GM19239 (cell line): Measurements from ENCODE around the gene ORC5.
A peak's percentile ranks its signal among the peaks of the same experiment; 100 is the strongest.
"Not testable (repeated sequence)": the region's sequence is repeated elsewhere in the genome, so short reads cannot be mapped to it uniquely, and the experiment has no call there.

Experiments
- DNase-seq: peaks from one replicate; pipeline ENCODE4 v3.0.0; 2011; ENCODE audit warnings: low spot score; ENCODE audit not compliant: insufficient read length
- FAIRE-seq: peaks from 2 replicates; lab custom pipeline; 2011; peaks lifted over from hg19 to GRCh38; lab: Jason Lieb, UNC

ORC5 gene

DNA sequence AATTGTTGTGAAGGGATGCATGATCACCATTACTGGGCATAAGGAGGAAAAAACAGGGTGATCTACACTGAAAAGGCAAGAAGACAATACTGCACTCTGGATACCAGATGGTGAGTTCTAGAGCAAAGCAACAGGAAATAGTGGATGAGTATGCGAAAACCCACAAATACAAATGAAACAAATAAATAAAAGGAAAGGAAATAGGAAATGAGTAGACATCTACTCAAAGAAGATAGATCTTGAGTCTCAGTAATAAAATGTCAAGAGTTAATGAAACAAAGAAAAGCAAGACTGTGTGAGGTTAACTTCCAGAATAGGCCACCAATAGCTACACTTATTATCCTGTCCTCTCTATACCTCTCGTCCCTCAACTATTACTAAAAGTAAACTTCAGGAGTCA, 11.7 kb downstream of the ORC5 start:
- no peak for FAIRE-seq

DNA sequence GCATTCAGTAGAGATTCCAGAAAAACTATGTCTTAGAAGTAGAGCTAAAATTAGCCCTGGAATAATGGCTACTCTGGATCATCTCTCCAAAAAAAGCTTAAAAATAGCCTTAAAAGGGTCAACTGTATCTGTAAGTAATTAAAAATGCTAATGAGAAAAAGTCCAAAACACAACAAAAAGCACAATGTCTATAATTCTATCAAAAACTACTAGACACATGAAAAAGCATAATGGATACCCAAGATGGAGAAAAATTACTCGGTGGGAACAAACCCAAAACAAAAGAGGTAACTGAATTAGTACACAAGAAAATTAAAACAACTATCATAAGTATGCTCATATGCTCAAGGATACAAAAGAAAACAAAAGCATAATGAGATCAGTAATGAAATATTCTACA, 15.4 kb downstream of the ORC5 start:
- no peak for FAIRE-seq
- no peak for DNase-seq

More for the DNA sequence above, 11.7 kb downstream of the ORC5 start:
- no peak for DNase-seq

DNA sequence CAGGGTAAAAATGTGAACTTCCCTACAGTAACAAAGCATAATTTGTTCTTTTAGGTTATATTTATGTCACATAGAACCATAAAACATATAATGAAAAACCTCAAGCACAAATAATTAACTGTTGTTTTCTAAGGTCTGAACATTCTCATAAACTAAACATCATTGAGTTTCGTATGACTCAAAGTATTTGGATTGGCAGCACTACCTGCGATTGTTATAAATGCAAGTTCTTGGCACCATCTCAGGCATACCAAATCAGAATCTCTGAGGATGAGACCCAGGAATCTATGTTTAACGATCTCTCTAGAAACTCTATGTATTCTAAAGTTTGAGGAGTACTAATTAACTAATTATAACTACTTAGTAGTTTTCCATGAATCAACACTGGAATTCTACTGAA, 22.5 kb downstream of the ORC5 start:
- FAIRE-seq (no peak), DNase-seq (no peak)

DNA sequence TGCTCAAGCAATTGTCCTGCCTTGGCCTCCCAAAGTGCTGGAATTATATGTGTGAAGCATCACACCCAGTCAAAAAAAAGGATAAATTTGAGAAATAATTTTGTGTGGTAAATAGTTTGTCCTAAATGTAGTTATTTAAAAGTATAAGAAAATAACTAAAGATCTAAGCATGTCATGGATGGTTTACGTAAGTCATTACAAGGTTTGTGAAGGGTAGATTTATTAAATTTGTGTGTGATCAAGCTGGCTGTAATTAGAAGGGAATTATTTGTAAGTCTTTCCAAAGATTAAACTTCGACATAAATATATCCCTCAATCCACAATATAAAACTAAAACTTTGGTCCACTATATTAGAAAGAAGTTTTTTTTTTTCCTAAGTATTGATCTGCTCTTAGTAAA, 28.6 kb downstream of the ORC5 start:
- DNase-seq (no peak), FAIRE-seq (no peak)

DNA sequence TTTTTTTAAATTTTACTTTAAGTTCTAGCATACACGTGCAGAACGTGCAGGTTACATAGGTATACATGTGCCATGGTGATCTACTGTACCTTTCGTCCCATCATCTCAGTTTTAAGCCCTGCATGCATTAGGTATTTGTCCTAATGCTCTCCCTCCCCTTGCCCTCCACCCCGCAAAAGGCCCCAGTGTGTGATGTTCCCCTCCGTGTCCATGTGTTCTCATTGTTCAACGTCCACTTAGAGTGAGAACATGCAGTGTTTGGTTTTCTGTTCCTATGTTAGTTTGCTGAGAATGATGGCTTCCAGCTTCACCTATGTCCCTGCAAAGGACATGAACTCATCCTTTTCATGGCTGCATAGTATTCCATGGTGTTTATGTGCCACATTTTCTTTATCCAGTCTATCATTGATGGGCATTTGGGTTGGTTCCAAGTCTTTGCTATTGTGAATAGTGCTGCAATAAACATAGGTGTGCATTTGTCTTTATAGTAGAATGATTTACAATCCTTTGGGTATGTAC, 30.2 kb downstream of the ORC5 start:
- FAIRE-seq, DNase-seq: not testable (repeated sequence)

DNA sequence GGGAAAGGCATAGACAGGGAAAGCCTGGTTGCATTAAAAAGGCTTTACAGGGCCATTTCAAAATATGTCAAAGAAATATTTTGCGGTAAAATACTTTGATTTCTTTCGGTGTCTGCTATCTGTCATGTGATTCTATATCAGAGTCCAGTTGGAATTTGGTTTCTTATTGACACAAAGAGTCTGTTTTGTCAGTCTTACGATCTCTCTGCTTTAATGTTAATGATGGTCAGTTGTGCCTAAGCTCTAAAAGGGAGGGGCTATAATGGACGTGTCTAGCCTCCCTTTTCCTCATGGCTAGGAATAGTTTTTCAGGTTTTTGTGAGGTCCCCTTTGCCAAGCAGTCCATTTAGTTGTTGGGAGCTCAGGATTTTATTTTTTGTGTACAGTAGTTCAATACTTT, 31.5 kb downstream of the ORC5 start:
- DNase-seq (no peak), FAIRE-seq (no peak)

DNA sequence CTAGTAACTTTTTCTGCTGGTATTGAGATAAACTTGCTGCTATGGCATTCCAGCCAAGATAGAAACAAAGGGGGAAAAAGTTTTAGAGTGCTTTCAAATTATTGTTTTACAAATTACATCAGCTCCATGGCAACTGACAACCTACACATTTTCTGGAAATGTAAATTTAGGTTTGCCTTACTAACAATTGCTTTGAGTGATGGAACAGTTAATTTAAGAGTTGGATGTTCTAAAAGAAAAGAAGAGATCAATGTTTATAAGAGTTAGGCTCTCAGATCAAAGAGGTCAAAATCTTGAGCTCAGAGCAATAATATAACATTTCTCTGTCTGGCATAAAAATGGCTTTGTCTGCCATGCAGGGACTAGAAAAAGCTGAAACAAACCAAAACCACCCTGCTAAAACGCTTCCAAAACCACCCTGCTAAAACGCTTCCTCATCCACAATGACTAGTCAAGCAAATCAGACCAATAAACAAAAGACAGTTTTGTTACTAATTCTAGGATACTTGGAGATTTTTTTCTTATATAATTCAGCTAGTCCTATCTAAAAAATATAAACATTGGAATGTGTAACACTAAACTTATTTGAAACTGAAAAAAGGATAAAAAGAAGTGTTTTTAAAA, 32.3 kb downstream of the ORC5 start:
- DNase-seq (no peak), FAIRE-seq (peak; percentile 58)

DNA sequence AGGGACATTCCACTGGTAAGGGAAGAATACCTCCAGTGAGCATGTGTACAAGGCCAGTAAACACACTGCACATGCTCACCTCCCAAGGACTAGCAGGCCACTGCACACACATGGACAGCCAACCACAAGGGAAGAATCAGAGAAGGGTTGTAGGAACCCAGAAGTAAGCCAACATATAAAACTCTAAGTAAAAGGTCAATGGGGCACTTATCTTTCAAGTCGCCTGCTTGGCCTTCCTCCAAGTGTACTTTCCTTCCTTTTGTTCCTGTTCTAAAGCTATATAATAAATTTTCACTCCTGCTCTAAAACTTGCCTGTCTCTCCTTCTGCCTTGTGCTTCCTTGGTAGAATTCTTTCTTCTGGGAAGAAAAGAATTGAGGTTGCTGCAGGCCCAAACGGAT, 33.0 kb downstream of the ORC5 start:
- FAIRE-seq = no peak
- DNase-seq = no peak

DNA sequence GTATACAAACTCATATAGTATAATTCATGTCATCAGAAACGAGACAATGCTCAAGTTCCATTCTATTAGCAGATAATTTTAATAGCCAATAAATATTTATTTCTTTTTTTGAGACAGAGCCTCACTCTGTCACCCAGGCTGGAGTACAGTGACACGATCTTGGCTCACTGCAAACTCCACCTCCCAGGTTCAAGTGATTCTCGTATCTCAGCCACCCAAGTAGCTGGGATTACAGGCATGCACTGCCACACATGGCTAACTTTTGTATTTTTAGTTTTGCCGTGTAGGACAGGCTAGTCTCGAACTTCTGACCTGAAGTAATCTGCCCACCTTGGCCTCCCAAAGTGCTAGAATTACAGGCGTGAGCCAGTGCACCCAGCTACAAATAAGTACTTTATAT, 45.7 kb downstream of the ORC5 start:
- FAIRE-seq = no peak
- no peak for DNase-seq

DNA sequence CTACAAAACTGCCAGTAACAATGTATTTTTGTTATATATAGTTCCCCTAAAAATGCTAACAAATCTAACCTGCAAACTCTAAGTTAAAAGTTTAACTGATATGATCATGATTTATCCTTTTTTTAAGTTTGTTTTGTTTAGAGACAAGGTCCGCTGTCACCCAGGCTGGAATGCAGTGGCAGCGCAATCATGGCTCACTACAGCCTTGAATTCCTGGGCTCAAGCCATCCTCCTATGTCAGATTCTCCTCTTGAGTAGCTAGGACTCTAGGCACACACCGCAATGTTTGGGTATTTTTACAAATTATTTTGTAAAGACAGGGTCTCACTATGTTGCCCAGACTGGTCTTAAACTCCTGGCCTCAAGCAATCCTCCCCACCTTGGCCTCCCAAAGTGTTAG, 46.6 kb downstream of the ORC5 start:
- no peak for DNase-seq
- FAIRE-seq = no peak

DNA sequence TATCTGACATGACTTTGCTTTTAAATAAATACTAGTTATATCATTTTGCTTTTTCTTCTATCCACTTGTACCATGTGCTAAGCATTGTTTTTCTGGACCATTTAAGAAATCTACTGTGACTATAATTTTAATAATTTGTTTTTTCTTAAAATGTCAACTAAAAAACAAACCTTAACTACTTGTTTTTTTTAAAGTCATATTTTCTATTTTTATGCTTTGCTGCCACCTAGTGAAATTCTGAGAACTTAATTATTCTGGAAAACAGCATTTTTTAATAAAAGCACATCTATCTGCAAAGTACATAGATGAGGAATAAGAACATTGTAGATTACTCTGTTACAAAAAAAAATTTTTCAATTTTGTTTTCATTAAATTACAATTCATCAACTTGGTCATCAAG, 47.4 kb downstream of the ORC5 start:
- FAIRE-seq = peak; percentile 23
- no peak for DNase-seq

DNA sequence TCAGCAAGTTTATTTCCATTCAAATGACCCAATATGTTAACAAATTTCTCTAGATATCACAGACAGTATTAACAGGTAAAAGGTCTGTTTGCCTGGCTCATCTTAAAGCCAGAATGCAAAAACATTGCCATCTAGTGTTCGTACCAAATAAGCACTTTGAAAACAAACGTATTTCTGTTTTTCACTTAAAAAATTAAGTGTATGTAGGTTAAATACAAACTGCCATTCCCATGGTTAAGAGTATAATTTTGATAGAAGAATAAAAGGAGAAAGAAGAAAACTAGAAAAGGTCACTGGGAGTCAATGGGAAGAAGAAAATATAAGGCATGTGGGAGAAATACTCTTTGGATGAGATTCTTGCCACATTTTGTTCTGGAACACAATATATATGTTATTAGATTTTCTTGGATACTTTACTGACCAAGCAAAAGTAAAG, 51.0 kb downstream of the ORC5 start:
- DNase-seq (no peak), FAIRE-seq (peak; percentile 84)

DNA sequence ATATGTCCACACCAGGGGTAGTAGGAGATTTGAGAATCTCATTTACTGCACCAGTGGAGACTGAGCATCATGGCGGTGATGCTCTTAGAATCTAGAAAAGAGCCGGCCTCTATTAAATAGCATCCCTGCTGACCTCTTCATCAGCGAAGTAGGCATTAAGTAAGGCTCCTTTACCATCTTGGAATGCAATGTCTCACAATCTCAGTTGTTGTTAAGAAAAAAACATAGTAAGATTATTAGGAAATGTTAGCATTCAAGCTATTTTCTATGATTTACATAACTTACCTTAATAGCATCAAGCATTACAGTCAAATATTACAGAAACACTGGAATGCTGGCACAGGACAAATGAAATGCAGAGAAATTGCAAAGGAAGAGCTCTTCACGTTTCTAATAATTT, 54.5 kb downstream of the ORC5 start:
- FAIRE-seq (no peak), DNase-seq (no peak)

DNA sequence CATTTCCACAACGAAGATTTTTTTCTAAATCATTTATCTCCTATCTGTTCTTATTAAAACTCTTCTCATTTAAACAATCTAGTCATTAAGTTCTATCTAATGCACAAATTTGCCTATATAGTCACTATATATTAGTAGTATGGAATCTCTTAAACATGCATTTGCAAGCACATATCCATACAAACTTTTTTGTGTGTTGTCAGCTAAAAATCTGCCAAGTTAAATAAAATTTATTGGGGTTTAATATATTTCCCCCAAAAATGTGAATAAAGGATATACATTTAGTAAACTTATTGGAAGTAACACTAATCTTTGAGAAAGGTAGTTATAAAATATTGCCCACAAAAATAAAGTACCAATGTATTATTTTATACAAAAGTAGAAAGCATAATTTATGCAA, 55.3 kb downstream of the ORC5 start:
- DNase-seq = no peak
- no peak for FAIRE-seq

DNA sequence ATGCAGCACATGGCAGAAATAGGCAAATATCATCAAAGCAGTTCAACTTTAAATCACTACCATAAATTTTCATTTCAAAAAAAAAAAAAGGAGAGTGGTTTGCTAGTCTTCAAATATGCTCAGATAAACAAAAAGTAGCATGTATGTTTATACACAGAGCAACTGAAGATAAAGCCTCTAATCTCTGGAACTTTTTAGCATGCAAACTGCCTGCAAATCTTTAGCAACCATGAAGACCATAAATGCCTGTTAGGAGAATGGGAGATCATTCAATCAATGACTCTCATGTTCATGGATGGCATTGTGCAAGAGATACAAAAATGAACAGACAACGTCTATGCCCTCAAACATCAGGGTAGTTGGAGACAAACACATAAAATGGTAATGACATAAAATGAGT, 57.3 kb downstream of the ORC5 start:
- DNase-seq = no peak
- no peak for FAIRE-seq

DNA sequence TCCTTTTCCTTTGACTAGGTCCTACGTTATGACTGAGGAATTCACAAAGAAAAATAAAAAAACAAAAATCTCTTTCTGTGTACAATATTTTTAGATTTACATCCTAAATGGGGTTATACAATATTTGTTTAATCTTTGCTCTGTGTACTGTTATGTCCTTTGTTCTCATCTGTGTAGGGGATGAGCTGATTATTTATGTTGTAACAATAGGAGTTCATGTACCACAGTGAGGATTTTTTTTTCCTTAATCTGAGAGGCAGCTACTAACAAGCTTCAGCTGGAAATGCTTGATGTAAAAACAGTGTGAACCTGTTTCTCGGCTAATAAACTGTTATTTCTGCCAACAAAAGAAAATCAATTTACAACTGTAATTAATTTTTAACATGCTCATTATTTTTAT, 58.0 kb downstream of the ORC5 start:
- DNase-seq (no peak), FAIRE-seq (no peak)

DNA sequence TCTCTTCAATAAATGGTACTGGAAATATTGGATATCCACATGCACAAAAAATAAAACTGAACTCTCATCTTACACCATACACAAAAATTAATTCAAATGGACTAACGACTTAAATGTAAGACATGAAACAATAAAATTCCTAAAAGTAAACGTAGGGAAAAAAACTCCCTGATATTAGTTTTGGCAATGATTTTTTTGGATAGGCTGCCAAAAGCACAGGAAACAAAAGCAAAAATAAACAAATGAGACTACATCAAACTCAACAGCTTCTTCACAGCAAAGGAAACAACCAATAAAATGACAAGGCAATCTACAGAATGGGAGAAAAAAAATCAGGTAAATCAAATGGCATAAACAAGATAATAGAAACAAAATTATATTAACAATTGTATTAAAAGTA, 65.7 kb downstream of the ORC5 start:
- FAIRE-seq (no peak), DNase-seq (no peak)

DNA sequence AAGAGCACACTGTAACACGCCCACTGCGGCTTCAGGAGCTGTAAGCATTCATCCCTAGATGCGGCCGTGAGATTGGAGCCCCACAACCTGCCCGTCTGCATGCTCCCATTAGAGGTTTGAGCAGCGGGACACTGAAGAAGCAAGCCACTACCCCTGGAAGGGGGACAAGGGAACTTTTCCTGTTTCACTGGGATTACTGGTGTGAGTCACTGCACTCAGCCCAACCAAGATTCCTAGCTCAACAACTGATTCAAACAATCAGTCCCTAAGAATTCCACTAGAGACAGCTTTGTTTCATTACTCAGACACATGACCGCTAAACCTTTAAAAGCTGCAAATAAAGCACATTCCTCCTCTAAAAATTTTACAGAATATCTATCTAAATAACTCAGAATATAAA, 69.8 kb downstream of the ORC5 start:
- FAIRE-seq (no peak), DNase-seq (no peak)

DNA sequence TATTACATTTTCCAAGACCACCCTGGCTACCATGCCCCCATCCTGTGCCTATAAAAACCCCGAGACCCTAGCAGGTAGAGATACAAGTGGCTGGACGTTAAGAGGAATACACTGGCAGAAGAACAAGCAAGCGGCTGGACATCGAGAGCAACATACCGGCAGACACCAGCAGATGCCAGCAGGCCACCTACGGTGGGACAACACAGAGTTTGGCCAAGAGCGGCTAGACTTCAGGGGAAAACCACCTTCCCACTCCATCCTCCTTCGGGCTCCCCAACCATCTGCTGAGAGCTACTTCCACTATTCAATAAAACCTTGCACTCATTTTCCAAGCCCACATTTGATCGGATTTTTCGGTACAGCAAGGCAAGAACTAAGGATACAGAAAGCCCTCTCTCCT, 70.3 kb downstream of the ORC5 start:
- DNase-seq (no peak), FAIRE-seq (no peak)

DNA sequence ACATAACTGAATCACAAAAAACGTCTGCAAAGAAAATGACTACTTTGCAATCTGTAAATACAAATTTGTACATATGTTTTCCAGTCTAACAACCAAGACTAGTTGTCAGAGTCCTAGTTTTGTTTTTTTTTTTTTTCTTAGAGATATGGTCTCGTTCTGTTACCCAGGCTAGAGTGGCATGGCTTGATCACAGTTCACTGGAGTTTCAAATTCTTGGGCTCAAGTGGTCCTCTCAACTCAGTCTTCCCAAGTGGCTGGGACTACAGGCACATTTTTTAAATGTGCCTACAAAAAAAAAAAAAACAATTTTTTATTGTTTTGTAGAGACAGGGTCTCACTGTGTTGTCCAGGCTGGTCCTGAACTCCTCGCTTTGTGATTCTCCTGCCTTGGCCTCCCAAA, 70.8 kb downstream of the ORC5 start:
- DNase-seq = no peak
- FAIRE-seq = no peak

DNA sequence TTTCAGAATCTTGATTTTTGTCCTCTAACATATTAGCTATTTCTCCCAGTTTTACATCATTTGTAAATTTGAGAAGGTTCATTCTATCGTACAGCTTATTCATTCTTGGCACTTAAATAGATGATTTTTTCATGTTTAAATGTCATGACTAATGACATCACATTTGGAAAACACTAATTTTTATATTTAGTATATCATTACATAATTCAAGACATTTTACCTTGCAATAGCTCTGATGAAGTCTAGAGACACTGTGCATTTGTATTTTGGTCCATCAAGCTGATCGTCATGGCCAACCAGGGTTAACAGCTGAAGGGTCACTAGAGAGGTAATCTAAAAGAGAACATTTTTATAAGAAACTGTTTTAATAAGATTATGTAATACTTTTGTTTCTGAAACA, 71.3 kb downstream of the ORC5 start:
- no peak for FAIRE-seq
- DNase-seq = no peak

DNA sequence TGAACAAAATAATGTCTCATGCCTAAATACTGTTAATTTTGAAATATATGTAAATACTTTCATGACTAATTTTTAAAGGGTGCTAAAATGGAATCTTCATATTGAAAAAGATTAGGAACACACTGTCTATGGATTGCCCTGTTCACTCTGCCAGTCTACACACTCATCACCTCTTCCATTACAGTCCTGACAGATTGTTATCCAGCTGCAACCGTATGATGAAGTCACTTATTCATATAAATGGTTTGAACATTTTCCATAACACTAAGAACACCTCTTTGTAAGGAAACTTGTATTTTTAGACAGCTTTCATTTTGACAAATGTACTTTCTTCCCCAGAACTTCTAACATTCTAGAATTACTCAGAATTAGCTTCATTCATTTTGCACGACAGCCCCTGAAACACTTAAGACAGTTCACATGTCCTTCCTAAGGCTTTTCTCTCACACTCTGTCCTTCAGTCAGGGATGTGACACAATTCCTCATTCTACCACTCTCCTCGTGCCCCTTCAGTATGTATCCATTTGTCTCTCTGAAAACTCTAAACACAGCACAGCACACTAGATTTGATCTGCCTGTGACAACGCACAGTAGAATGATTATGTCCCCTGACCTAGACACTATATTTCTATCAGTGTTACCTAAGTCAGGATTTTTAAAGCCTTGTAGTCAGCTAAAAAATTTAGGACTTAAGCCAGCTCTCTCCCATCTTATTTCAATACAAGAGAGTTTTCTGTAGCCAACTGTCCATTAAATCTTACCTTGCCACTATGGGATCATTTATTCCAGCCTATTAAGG, 71.9 kb downstream of the ORC5 start:
- FAIRE-seq = no peak
- DNase-seq = no peak
